PFSK-1 (cell line): ENCODE data around the gene SRRM2.

Source experiments
- FOXP2 ChIP-seq: optimal IDR thresholded peaks from 2 replicates; pipeline ENCODE3; 2011; ENCODE audit warnings: borderline replicate concordance, control low read depth, inconsistent platforms; ENCODE audit not compliant: insufficient read depth; ENCODE audit errors: extremely low read length, extremely low read depth
- POLR2AphosphoS5 ChIP-seq: IDR thresholded peaks from 2 replicates; pipeline ENCODE4 v1.6.1; 2012; ENCODE audit warnings: low read depth, mild to moderate bottlenecking, control low read depth, low read length, moderate library complexity
- SIN3A ChIP-seq: IDR thresholded peaks from 2 replicates; pipeline ENCODE4 v1.6.1; 2012; ENCODE audit warnings: mild to moderate bottlenecking, low read length, moderate library complexity, borderline replicate concordance; ENCODE audit not compliant: insufficient read depth
- TAF1 ChIP-seq: IDR thresholded peaks from 2 replicates; pipeline ENCODE4 v1.6.1; 2012; ENCODE audit warnings: low read length, control low read depth, borderline replicate concordance; ENCODE audit not compliant: insufficient read depth
- TF ChIP-seq, protein P1 (sequence below), 2 experiments: IDR thresholded peaks; 2 replicates each; pipeline versions ENCODE4 v1.6.1 to v1.8.0; 2011 to 2012; ENCODE audit warnings: low read depth in 2 of 2, low read length in 2 of 2, control low read depth in 1 of 2, inconsistent platforms in 1 of 2, mild to moderate bottlenecking in 1 of 2, moderate library complexity in 1 of 2; ENCODE audit not compliant: insufficient read depth in 1 of 2

The SRRM2 gene

GRCh38 chr16:2783581-2784357, 31.3 kb downstream of the SRRM2 start:
- TF ChIP-seq, protein P1, sequence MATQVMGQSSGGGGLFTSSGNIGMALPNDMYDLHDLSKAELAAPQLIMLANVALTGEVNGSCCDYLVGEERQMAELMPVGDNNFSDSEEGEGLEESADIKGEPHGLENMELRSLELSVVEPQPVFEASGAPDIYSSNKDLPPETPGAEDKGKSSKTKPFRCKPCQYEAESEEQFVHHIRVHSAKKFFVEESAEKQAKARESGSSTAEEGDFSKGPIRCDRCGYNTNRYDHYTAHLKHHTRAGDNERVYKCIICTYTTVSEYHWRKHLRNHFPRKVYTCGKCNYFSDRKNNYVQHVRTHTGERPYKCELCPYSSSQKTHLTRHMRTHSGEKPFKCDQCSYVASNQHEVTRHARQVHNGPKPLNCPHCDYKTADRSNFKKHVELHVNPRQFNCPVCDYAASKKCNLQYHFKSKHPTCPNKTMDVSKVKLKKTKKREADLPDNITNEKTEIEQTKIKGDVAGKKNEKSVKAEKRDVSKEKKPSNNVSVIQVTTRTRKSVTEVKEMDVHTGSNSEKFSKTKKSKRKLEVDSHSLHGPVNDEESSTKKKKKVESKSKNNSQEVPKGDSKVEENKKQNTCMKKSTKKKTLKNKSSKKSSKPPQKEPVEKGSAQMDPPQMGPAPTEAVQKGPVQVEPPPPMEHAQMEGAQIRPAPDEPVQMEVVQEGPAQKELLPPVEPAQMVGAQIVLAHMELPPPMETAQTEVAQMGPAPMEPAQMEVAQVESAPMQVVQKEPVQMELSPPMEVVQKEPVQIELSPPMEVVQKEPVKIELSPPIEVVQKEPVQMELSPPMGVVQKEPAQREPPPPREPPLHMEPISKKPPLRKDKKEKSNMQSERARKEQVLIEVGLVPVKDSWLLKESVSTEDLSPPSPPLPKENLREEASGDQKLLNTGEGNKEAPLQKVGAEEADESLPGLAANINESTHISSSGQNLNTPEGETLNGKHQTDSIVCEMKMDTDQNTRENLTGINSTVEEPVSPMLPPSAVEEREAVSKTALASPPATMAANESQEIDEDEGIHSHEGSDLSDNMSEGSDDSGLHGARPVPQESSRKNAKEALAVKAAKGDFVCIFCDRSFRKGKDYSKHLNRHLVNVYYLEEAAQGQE (IDR thresholded peaks at IDR 0.05; ENCODE audit: insufficient read depth in 1 of 2, low read depth in 2 of 2, low read length in 2 of 2): no peak
- TF ChIP-seq POLR2AphosphoS5 (no peak), TAF1 (no peak), FOXP2 (no peak), SIN3A (no peak)

DNA sequence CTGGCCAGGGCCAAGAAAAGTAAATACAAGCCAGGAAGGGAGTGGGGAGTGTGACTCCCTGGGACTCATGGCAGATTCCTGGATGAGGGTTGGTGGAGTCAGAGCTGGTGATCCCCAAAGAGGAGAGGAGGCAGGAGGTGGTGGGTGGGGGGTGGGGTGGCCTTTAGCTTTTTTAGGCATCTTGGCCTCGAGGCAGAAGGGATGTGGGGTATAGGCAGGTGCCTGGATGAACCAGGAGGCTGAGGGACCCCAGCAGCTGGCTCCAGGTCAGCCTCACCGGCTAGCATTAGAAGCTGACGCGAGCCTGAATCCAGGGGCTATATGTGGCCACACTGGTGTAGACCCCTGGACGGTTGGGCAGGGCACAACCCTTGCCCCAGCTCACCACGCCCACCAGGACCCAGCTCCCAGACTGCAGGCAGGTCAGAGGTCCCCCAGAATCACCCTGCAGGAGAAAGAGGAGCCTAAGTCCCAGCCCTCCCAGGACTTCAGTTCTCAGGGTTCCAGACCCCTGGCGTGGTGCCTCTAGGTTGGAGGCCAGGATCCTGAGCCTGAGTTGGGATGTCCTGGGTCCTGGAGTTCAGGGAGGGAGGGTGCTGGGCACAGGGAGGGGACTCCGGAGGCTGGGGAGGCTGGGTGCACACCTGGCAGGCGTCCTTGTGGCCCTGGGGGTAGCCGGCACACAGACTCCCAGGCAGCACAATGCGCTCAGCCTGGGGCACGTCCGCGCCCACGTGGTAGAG, 32.1 kb downstream of the SRRM2 start:
- TF ChIP-seq FOXP2 (no peak), SIN3A (no peak), TAF1 (no peak), POLR2AphosphoS5 (no peak)
- TF ChIP-seq, protein P1 (IDR thresholded peaks at IDR 0.05; ENCODE audit: insufficient read depth in 1 of 2, low read depth in 2 of 2, low read length in 2 of 2): no peak

GRCh38 chr16:2785101-2785991, 32.9 kb downstream of the SRRM2 start:
- TF ChIP-seq SIN3A: no peak
- TF ChIP-seq, protein P1 (IDR thresholded peaks at IDR 0.05; ENCODE audit: insufficient read depth in 1 of 2, low read depth in 2 of 2, low read length in 2 of 2): no peak
- TF ChIP-seq POLR2AphosphoS5: no peak
- no peak for TF ChIP-seq FOXP2
- no peak for TF ChIP-seq TAF1

DNA sequence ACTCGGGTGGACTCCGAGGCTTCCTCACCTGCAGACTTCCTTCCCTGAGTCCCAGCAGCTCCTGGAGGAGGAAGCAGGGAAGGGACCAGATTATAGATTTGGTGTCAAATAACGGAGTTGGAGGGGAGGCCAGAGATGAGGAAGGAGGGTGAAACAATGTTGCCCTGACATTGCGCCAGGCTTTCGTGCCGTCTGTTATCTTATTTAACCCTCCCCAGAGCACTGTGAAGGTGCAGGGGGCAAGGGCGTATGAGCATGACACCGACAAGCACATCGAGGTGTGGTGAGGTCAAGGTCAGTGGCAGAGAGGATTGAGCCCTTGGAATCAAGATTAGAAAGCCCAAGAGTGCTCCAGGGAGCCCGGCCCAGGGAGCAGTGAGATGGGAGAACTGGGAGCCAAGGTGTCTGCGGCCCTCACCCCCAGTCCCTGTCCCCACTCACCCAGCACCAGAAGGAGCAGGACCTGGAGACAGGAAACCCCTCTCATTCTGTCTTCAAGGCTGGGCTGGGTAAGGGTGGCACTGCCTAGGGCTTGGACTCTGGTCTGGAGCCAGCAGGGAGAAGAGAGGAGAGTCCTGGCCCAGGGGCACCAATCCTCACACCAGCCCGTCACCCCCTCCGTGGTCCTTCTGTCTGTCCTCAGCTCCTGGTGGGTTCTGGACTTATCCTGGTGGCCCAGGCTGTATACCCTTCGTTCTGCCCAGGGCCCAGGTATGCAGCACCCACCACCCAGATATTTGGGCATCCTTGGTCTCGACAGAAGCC, 33.8 kb downstream of the SRRM2 start:
- TF ChIP-seq SIN3A (no peak), FOXP2 (no peak), POLR2AphosphoS5 (no peak), TAF1 (no peak)
- TF ChIP-seq, protein P1 (IDR thresholded peaks at IDR 0.05; ENCODE audit: insufficient read depth in 1 of 2, low read depth in 2 of 2, low read length in 2 of 2): no peak
